Activated gamma-delta T cell (primary cell): ENCODE results near the gene PCNX2.
"Not testable (repeated sequence)": the region's sequence is repeated elsewhere in the genome, so short reads cannot be mapped to it uniquely, and the experiment has no call there.

Source experiments
- DNase-seq: peaks from one replicate; lab custom pipeline; 2025; lab: John Stamatoyannopoulos, UW

The PCNX2 gene

DNA sequence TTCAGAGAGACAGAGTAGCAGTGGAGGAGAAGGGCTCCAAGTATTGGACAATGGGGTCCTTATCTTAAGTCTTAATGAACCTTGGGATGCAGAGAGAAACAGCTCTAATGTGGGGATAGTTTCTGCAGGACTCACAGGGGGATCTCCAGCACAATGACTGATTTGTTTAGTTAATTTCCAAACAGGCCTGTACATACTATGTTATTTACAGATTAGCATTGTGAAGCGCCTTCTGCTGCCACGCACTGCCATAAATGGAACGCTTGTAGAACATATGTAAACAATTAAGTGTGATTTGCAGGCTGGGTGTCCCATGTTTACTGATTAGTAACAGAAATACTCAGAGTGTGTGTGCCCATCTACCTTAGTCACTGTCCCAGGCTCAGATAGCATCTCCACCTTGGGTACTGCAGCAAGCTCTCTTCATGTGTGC lies 289.0 kb downstream of the PCNX2 start:
- DNase-seq: no peak

DNA sequence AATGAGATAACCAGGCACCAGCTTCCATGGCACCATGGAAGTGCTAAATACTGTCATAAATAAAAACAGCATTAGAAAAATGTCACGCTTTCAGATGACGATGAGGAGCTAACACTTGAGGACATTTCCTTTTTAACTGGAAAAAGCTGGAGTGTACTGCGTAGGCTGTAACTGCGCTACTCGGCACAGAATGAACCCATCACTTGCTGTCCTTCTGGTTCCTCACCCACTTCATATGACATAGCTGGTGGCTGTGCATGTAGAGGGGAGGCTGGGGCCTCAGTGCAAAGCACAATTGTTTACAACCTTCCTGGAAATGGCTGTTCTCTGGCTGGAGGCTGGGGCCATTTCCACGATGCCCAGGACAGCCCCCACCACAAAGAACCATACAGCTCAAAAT lies 289.4 kb downstream of the PCNX2 start:
- DNase-seq: no peak

DNA sequence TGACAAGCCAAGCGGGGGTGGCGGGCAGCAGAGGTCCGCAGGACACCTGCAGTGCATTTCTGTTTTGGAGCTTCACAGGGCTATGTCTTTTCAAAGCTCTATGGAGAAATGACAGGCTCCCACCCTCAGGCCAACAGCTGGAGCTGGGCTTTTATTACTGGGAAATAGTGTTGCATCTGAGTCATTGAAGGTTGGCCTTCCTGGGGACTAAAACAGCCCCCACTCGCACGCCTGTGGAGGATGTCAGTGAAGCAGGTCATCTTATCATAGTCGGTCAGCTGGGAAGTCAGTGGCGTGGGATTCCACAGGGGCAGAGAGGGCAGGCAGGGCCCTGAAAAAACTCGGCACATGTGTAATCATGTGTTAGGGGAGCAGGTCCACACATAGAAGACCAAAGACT lies 289.8 kb downstream of the PCNX2 start:
- DNase-seq: no peak

DNA sequence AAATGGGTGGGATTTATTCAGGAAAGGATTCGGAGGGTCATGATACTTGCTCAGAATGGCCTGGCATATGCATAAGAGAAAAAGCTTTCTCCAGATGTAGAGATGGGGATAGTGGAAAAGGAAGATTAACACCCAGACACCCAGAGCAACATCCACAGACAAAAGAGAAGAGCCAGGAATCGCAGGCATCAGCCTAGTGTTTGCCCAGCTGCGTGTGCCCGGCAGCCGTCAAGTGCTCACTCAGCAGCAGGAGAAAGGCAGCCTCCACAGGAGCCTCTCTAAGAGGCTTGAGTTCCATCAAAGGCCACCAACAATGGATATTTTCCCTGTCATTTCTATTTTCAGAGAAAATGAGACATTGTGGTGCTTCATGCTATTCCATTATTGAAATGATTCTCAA lies 290.4 kb downstream of the PCNX2 start:
- no peak for DNase-seq

DNA sequence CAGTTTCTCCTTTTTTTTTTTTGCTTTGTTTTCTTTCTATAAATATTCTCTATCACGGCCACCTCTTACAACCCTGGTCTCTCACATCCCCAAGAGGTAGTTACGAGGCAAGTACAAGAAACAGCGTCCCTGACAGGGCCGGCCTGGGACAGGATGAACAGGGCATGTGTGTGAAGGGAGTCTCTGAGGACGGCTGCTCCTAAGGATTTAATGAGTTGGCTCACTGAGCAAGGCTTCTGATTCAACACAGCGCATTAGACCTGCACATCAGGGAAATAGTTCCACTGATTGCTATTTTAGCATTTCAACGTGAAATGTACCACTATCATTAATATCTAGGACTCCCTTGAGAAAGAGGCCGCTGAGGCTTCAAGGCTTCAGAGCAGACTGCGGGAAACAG lies 291.1 kb downstream of the PCNX2 start:
- DNase-seq: no peak

DNA sequence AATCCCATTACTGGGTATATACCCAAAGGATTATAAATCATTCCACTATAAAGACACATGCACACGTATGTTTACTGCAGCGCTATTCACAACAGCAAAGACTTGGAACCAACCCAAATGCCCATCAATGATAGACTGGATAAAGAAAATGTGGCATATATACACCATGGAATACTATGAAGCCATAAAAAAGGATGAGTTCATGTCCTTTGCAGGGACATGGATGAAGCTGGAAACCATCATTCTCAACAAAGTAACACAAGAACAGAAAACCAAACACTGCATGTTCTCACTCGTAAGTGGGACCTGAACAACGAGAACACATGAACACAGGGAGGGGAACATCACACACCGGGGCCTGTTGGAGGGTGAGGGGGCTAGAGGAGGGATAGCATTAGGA lies 291.9 kb downstream of the PCNX2 start:
- not testable (repeated sequence) for DNase-seq

DNA sequence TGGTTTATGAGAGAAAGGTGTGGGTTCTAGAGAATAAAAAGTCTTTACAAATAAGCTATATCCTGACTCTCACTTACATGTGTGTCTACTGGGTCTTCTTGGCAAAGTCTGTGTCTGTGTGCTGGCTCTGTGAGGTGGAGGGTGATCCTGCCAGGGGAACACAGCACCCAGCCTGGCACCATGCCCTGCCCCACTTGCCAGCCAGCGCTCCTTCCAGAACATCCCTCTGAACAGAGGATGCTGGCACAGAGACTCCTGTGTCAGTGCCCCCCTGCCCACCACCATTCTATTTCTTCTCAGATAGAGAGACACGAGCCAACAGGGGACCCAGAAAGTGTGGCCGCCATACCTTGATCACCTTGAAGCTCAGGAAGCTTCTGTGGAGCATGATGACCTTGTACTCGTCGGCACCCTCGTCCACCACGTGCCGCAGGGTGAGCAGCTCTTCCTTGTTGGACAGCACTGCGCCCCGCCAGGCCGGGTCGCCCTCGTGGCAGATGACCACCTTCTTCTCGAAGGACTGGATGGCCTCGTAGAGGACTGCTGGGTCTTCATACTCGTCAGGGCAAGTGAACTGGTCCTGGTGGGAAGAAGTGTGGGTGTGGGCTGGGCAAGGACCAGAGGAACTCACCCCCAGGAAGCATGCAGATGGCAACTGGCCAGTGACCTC lies 295.4 kb downstream of the PCNX2 start:
- DNase-seq: no peak

DNA sequence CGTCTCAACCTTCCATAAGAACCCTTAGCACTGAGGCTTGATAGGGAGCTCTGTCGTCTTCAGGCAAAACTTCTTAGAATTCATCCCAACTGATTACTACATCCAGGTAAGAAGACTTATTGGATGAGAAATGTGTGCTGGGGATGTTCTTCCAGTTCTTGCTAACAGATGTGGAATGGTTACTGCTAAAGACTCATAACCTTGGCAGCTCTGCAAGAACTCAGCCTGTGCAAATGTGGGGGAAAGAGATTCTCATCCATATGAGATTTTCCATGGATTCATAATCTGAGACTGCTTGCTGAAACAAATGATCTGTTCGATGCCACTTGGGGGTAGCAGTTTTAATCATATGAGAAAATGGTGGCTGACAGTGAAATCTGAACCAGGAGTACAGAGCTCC lies 296.9 kb downstream of the PCNX2 start:
- no peak for DNase-seq

DNA sequence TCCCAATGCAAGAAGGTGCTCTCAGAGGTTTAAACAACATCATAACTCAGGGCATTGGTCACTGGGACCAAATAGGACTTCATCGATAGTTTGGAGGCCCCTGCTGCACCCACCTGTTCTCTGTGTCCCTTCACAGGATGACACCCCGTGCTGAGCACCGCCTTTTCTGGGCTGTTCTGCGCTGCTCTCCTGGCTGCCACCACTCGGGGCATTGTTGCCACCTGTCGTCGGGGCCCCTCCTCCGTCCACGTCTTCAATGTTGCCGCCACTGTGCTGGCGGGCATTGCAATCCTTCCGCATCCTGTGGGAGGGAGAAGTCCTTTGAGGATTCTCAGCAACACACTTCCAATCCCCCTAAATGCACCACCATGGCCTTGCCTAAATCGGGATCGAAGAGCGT lies 297.4 kb downstream of the PCNX2 start:
- DNase-seq: no peak

DNA sequence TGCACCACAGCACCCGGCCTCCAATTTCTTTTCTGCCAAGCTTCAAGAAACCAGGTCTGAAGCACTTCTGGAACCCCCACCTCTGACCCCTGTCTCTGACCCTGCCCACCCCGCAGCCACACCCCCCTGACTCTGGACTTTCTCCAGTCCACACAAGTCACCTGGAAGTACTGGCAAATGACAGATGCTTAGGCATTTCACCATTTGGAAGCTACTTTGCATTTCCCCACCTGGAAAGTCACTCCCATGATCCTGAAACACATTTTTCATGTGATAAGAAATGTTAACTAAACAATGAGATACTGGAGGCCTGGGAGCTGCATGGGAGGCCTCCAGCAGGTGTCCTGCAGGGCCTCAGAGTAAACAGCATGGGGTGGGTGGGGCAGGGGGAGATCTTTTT lies 299.4 kb downstream of the PCNX2 start:
- DNase-seq: no peak

DNA sequence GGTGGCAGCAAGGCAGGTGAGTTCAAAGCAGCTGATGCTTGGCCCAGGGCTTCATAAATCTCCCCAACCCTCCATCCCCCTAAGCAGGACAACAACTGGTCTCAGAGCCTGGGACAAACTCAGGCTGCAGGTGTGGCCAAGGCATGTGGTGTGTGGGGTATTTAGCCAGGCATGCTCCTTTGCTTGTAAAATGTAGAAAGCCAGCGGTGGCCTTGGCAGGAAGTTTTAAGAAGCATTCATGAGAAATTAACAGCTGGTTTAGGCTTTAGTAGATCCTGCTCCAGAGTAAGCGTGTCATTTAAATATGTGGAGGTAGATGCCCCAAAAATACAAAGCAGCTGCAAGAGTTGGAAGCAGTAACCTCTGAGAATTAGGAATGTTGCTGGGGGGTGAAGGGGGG lies 300.3 kb downstream of the PCNX2 start:
- no peak for DNase-seq

DNA sequence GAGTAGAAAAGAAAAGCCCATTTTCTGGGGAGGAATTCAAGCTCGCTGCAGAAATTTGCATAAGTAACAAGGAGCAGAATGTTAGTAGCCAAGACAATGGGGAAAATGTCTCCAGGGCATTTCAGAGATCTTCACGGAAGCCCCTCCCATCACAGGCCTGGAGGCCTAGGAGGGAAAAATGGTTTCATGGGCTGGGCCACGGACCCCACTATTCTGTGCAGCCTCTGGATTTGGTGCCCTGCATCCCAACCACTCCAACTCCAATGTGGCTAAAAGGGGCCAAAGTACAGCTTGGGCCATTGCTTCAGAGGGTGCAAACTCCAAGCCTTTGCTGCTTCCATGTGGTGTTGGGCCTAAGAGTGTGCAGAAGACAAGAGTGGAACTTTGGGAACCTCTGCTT lies 302.0 kb downstream of the PCNX2 start:
- DNase-seq: no peak

DNA sequence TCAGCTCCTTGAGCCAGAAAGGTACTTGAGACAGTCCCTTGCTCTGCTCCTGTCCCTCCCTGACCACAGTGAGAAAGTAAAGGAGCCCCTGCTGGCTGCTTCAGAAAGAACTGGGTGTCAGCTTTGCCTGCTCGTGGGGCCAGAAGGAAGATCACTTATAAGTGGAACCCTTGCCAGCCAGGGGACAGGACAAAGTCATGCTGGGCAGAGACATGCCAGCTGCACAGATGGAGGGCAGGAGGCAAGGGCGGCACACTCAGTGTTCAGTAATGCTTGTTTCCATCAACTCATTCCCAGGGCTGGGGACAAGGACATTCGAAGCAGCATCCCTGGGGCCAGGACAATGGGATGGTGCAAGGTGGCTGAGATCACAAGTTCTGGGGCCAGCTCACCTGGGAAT lies 303.3 kb downstream of the PCNX2 start:
- DNase-seq: no peak

DNA sequence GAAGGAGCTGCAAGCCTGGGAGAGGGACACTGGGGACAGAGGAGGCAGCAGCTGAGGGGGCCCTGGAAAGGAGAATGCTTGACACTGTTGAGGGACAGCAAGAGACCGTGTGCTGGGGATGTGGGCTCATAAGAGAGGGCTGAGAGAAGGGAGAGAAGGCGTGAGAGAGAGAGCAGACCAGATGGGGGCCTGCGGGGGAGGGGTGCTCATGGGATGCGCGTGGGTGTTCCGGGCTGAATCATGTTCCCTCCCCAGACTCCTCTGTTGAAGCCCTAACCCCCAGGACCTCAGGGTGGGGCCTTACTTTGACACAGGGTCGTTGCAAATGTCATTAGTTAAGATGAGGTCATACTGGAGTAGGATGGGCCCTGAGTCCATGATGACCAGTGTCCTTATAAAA lies 304.3 kb downstream of the PCNX2 start:
- DNase-seq: no peak

DNA sequence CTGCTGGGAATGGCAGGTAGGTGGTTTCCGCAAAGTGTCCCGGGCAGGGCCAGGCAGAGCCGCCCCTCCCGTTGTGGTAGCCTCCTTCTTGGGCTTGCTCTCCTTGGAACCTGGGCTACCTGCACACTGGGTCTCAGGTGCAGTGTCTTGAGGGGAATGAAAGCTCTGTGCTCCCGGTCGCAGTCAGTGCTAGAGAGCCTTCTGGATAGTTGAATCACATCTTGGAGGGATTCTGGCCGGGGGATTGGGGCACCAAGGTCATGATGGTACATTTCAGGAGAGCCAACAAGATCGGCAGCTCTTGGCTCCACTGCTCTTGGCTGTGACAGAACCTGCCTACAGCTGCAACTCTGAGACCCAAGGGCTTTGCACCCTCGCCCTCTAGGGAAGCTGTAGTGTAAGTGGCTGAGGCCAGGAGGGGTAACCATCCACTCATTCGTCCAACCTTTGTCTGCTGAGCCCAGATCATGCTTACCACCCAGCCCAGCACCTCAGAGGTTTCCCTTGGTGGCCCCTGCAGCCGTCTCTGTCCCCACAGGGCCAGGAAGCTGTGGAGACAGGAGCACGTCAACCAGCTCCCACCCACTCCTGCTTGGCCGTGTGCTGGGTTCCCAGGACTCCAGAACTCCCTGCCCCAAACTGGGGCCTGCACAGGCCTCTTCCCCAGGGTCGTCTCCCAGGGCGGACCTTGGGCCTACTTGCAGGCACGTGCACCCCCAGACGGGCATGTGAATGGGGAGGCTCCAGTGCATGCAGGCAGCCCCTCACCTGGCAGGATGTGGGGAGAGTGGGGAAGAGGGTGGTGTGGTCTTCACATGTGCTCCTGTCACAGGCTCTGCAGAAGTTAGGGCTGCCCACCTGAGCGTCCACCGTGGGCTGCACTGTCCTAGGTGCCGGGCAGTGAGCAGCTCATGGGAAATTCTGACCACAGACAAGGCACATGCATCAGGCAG lies 305.1 kb downstream of the PCNX2 start:
- DNase-seq: no peak

DNA sequence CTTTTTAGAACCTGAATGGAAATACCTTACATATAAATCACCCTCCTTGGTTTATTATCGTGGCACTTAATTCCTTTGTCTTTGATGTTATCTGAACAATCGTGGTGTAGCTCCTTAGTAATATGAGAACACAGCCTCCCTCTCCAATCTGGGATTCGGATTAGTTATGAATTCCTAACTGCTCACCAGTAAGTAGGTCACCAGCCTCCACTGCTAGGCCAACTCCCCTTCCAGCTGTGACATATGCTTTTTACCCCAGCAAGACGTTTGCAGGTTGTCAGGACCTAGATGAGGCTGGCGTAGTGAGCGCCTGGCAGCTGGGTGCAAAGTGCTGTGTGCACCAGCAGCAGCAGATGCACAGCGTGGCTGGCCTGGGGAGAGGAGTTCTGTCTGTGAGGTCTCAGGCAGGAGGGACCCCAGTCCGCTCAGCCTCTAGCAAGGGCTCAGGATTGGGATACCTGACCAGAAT lies 306.9 kb downstream of the PCNX2 start:
- no peak for DNase-seq

DNA sequence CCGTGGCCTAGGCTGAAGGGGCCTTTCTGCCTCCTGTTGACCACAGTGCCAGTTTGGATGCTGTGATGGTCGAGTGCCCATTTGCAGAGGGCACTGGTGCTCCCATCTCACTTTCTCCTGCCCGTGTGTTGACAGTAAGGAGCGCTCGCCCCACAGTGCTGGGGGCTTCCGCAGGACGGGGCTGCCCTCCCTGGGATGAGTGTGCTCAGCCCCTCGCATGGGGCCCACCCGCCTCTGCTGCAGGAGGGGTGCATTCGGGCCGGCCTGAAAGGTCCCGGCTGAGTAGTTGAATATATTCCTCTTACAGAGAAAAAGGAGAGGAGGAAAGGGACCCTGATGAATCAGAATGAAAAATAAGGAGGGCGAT lies 307.8 kb downstream of the PCNX2 start:
- no peak for DNase-seq

DNA sequence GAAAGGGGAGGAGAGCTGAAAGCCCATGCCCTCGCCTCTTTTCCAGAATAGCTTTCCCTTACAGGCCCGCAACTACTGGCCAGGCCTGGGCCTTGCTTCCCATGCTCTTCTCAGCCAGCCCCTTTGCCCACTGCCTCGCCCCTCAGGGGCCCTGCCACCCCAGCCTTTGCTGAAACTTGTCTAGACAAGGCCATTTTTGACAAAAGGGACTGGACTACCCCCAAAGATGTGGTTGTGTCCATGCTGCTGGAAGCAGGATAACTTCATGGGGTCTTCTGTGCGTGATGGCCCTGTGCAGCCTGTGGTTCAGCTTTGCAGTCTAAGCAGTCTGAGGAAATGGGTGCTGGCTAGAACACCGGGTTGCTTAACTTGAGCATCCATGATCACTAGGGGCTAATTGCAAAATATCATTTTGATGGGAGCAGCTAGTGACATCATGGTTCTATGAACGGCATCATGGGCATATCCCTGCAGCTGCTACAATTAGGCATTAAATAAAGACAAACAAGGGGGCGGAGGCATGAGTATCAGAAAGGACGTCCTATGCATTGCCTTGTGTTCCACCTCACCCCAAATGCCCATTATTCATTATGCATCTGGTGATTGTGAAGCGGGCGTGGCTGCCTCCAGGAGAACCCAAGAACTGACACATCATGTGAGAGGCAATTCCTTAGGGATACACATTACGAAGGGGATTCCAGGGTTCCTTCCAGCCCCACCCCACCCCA lies 308.3 kb downstream of the PCNX2 start:
- no peak for DNase-seq

DNA sequence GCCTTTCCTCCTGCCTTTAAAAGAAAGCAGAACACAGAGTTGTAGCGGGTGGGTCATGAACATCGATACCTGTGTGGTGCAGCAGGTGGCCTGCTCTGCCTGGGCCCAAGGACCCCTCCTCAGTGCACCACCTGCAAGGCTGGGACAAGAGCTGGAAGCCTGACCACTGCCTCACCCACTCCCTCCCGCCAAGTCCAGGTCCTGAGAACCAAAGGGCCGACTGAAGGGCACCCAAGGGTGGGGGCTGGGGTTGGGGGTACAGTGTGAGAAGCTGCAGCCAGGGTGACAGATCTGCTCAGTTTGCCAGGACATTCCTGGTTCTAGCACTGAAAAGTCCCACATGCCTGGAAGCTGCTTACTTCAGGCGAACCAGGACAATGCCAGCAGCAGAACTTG lies 309.0 kb downstream of the PCNX2 start:
- DNase-seq: no peak

DNA sequence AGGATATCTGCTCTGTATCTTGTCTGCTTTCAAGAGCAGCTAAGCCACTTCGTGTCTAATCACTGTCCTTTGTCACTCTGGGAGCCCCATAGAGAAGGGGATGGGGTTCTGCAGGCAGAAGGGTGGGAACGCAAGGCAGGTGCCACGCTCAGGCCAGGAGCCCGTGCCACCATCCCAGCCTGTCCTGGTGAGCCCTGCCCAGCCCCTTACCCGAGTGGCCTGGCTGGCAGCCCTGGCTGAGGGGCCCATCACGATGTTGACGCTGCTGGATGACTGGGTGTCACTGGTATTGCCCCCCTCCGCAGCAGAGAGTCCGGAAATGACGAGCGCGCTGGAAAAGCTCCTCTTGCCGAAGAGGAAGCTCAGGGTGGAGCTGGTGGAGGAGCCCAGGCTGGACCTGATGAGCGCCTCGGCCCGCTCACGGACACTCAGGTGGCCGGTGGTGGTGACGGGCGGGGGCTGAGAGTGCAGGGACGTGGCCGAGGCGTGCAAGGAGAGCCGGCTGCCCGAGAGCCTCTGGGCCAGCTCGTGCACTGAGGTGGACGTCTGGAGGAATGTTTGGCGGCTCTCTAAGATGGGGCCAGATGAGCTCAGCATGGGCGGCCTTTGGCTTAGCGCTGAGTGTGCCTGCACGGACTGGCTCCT lies 309.5 kb downstream of the PCNX2 start:
- DNase-seq: no peak

DNA sequence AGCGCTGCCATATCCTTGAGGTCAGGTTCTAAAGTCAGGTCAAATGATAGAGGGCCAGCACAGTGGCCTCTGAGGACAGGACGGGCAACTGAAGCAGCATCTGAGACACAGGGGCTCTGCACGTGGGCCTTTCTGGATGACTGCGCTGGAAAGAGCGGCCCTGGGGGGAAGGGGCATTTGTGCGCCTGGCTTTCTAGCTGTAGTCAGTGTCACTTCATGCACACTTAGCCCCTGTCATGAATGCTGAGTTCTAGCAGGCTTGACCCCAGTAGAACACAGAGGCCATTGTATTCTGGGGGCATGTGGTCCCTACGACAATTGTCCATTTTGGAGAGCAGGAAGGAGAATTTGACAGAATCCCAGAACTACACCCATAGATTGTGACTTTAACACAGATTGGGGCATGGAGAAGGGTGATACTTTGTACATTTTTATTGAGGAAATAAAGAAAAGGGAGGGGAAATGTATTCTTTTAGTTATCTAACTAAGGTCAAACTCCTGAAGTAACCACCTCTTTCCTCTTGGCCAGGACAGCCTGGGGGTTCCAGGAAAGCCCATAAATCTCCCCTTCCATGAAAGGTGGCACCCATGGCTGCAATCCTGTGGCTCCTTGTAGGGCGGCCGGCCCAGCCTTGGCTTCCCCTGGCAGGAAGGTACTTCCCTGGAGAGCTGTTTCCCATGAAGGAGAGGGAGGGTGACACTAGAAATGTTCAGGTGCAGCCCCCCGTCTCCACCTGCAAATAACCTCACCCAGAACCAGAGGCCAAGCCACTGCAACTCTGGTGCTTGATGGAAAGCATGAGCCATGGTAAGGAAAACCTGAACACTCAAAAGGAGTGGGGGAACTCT lies 310.7 kb downstream of the PCNX2 start:
- DNase-seq: no peak
